Measurements from ENCODE around the gene WNK1. TPM values are rescaled to one million over a fixed set of nuclear protein-coding genes. Genes with fewer than 3 reads are reported as not detected.

The WNK1 gene
- total RNA-seq, 6 experiments from 2014 or later: 79.5 to 106 (median 94.3) TPM

DNA sequence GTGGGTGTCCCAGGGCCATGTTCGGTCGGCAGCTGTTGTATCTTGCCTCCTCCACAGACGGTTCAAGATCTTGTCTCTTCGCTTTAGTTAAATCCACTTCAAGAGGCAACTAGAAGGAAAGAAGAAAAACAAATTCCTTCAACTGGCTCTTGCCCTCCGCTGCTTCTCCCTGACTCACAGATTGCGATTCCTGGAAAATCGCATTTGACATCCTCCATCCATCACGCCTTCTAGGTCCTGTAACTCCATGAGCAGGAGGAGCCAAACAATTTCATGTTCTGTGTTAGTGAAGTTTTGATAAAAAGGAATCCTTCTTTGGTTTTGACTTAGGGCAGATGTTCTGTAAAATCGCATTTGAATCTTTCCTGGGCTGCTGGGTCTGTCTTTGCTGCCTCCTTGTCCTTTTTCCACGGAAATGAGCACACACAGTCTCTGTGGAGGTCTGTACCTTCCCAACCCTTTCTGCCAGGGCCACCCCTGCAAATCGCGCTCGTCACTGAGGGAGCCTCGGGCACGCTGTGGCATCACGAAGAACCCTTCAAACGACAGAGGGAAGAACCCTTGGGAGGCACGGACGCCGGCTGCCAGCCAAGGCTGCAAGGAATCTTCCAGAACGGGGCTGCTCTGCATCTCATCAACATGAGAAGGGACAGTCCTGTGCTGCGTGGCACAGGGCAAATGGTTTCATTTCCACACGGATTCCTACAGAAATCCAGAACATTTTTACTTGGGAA is 164.5 kb downstream of the WNK1 start:
- peaks cover 51% of the 10 kb centered on the region for H3K36me3 Mint-ChIP-seq (ENCODE audit: low read depth)
- peaks cover 27% of the 10 kb centered on the region for H3K4me1 Mint-ChIP-seq (ENCODE audit: low read depth)
- DNase-seq: no peak
- no peaks in the 10 kb centered on the region for H3K9me3 Mint-ChIP-seq
- no peak overlapping the region for H3K4me3 Mint-ChIP-seq
- TF ChIP-seq CTCF (IDR thresholded peaks at IDR 0.05): no peak
- peaks cover 5% of the 10 kb centered on the region for H3K27me3 Mint-ChIP-seq (ENCODE audit: insufficient read depth)
- H3K27ac Mint-ChIP-seq: peak overlapping the region; percentile 9

GRCh38 chr12:920676-921075 is 168.3 kb downstream of the WNK1 start:
- H3K4me1 Mint-ChIP-seq (ENCODE audit: low read depth): no peaks in the 10 kb centered on the region
- H3K27ac Mint-ChIP-seq: no peak overlapping the region
- DNase-seq: no peak
- H3K27me3 Mint-ChIP-seq (ENCODE audit: insufficient read depth): peaks cover 1% of the 10 kb centered on the region; the same call in 1 of the 2 replicates
- peaks cover 38% of the 10 kb centered on the region for H3K36me3 Mint-ChIP-seq (ENCODE audit: low read depth)
- H3K4me3 Mint-ChIP-seq: no peak overlapping the region
- no peak for TF ChIP-seq CTCF (IDR thresholded peaks at IDR 0.05)
- no peaks in the 10 kb centered on the region for H3K9me3 Mint-ChIP-seq

- H3K9me3 Mint-ChIP-seq: no peaks in the 10 kb centered on the region
- H3K36me3 Mint-ChIP-seq (ENCODE audit: low read depth): peaks cover 39% of the 10 kb centered on the region
- TF ChIP-seq CTCF (IDR thresholded peaks at IDR 0.05): no peak
- no peak overlapping the region for H3K27ac Mint-ChIP-seq
- DNase-seq: no peak
- no peaks in the 10 kb centered on the region for H3K4me1 Mint-ChIP-seq (ENCODE audit: low read depth)
- H3K4me3 Mint-ChIP-seq: no peak overlapping the region
- no peaks in the 10 kb centered on the region; the same call in 1 of the 2 replicates for H3K27me3 Mint-ChIP-seq (ENCODE audit: insufficient read depth)
These were observed 169.9 kb downstream of the WNK1 start for GRCh38 chr12:922285-922684.

- H3K36me3 Mint-ChIP-seq (ENCODE audit: low read depth): peaks cover 27% of the 10 kb centered on the region
- H3K27me3 Mint-ChIP-seq (ENCODE audit: insufficient read depth): no peaks in the 10 kb centered on the region; the same call in 1 of the 2 replicates
- TF ChIP-seq CTCF (IDR thresholded peaks at IDR 0.05): no peak
- H3K27ac Mint-ChIP-seq: no peak overlapping the region
- no peaks in the 10 kb centered on the region for H3K4me1 Mint-ChIP-seq (ENCODE audit: low read depth)
- H3K9me3 Mint-ChIP-seq: no peaks in the 10 kb centered on the region
- no peak for DNase-seq
- no peak overlapping the region for H3K4me3 Mint-ChIP-seq
These were observed 174.3 kb downstream of the WNK1 start for GRCh38 chr12:926641-927040.

- H3K27me3 Mint-ChIP-seq (ENCODE audit: insufficient read depth): no peaks in the 10 kb centered on the region; the same call in 1 of the 2 replicates
- no peak for TF ChIP-seq CTCF (IDR thresholded peaks at IDR 0.05)
- no peaks in the 10 kb centered on the region for H3K4me1 Mint-ChIP-seq (ENCODE audit: low read depth)
- H3K27ac Mint-ChIP-seq: no peak overlapping the region
- DNase-seq: no peak
- H3K36me3 Mint-ChIP-seq (ENCODE audit: low read depth): peaks cover 20% of the 10 kb centered on the region
- H3K9me3 Mint-ChIP-seq: no peaks in the 10 kb centered on the region
- no peak overlapping the region for H3K4me3 Mint-ChIP-seq
These were observed 178.7 kb downstream of the WNK1 start for GRCh38 chr12:931060-931459.

All from HFFc6 (cell line).